Chondrocyte (in vitro differentiated cells): ENCODE measurements around the gene EDRF1. TPM values are rescaled to one million over a fixed set of nuclear protein-coding genes. Genes with fewer than 3 reads are reported as not detected.

Source experiments
- DNase-seq: peaks from one replicate; pipeline ENCODE4 v3.0.0; 2021; ENCODE audit warnings: mixed read lengths, low spot score
- H3K27ac Mint-ChIP-seq: one replicate; pipeline ENCODE4 v1.8.0; 2021; ENCODE audit warnings: mild to moderate bottlenecking, moderate library complexity, mixed read lengths; ENCODE audit not compliant: unreplicated experiment
- H3K27me3 Mint-ChIP-seq: 2 replicates; pipeline ENCODE4 v1.8.0; 2021; ENCODE audit warnings: low read depth, mixed read lengths
- H3K36me3 Mint-ChIP-seq: 2 replicates; pipeline ENCODE4 v1.8.0; 2021; ENCODE audit warnings: low read depth, mixed read lengths
- H3K4me1 Mint-ChIP-seq: 2 replicates; pipeline ENCODE4 v1.8.0; 2021; ENCODE audit warnings: low read depth, mild to moderate bottlenecking, mixed read lengths
- H3K4me3 Mint-ChIP-seq: one replicate; pipeline ENCODE4 v1.8.0; 2021; ENCODE audit warnings: mild to moderate bottlenecking, moderate library complexity, mixed read lengths; ENCODE audit not compliant: unreplicated experiment
- H3K9me3 Mint-ChIP-seq: 2 replicates; pipeline ENCODE4 v1.8.0; 2021; ENCODE audit warnings: low read depth, mixed read lengths
- total RNA-seq: library from RNA; stranded (reverse); gene quantifications from 3 replicates; pipeline ENCODE4 v1.2.1, GENCODE V29; 2021
- TF ChIP-seq, protein P1 (sequence below): fragments of 200-600 bp; sonication (generic); IDR thresholded peaks from 2 replicates; pipeline ENCODE4 v1.5.0; 2021; ENCODE audit warnings: antibody characterized with exemption, mild to moderate bottlenecking, moderate library complexity

The EDRF1 gene
- total RNA-seq, 1 donor from 2014 or later, result 14.8 TPM

DNA sequence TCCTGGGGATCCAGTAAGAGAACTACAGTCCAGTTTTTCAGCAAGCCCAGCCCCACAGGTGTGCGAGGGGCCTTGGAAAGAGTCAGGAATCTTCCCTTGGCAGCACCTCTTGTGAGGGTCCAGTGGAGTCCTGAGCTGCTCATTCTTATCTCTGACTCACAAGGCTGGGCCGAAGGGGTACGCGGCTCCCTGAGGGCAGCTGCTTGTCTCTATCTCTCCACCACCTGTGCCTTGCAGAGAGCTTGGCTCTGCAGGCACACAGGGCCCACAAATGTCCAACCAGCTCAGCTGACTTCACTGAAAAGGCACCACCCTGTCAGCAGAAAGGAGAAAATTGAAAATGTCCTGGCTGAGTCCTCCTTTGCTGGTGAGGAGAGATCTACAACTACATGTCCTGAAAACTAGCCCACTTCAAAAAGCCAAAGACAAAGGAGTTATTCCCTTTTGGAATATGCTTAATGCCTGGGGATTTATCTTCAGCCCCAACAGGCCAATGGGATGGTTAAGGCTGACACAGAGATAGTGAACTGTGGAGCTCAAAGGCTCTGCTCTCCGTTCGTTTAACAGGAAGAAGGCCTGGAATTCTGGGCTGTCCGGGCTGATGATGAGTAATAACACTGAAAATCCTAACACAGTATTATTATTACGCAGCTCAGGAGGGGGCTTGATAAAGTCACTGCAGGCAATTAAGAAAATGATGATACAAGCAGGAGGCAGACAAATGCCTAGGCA is 80.1 kb downstream of the EDRF1 start:
- Mint-ChIP-seq H3K4me3 (no peak overlapping the region), H3K36me3 (peaks cover 8% of the 10 kb centered on the region), H3K4me1 (no peaks in the 10 kb centered on the region), H3K27ac (peak overlapping the region; percentile 32), H3K9me3 (no peaks in the 10 kb centered on the region), H3K27me3 (no peaks in the 10 kb centered on the region)
- DNase-seq, result no peak
- TF ChIP-seq, protein P1, sequence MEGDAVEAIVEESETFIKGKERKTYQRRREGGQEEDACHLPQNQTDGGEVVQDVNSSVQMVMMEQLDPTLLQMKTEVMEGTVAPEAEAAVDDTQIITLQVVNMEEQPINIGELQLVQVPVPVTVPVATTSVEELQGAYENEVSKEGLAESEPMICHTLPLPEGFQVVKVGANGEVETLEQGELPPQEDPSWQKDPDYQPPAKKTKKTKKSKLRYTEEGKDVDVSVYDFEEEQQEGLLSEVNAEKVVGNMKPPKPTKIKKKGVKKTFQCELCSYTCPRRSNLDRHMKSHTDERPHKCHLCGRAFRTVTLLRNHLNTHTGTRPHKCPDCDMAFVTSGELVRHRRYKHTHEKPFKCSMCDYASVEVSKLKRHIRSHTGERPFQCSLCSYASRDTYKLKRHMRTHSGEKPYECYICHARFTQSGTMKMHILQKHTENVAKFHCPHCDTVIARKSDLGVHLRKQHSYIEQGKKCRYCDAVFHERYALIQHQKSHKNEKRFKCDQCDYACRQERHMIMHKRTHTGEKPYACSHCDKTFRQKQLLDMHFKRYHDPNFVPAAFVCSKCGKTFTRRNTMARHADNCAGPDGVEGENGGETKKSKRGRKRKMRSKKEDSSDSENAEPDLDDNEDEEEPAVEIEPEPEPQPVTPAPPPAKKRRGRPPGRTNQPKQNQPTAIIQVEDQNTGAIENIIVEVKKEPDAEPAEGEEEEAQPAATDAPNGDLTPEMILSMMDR, result no peak

DNA sequence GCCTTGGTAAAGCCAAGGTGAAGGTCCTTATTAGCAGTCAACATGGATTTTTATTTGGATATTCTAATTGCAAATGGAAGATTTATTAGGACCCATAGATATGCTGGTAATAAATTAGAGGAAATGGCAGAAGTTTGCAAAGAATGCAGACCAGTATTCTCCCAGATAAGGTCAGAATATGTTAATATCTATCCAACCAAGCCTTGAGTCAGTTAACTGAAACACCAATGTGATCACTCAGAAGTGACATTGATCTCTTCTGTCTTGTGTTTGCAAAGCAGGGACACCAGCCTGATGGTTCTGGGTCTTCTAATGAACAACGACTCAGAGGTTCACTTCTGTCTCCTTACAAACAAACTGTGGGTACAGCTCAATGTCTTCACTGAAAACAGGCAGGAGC is 82.1 kb downstream of the EDRF1 start:
- H3K9me3 Mint-ChIP-seq, result no peaks in the 10 kb centered on the region
- no peak overlapping the region for H3K4me3 Mint-ChIP-seq
- peaks cover 15% of the 10 kb centered on the region for H3K36me3 Mint-ChIP-seq
- TF ChIP-seq, protein P1, result no peak
- no peak for DNase-seq
- H3K27ac Mint-ChIP-seq, result no peak overlapping the region
- H3K27me3 Mint-ChIP-seq, result no peaks in the 10 kb centered on the region
- no peaks in the 10 kb centered on the region for H3K4me1 Mint-ChIP-seq

DNA sequence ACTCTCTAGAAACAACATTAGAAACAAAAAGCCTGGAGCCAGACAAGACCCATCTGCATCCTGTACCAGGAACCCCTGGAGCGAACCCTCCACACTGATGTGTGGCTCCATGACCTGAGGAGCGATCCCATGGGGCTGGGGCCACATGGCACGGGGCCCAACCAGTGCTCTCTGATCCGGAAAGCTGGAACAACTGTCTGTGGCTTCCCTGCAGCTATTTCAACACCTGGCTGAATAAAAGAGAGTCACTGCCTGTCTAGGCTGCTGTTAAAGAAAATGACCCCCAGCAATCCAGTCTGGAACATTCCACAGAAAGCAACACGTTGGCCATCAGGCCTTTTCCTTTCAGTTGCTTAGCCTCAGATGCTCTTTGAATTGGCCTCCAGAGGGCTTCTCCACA is 82.6 kb downstream of the EDRF1 start:
- no peak overlapping the region for H3K4me3 Mint-ChIP-seq
- H3K36me3 Mint-ChIP-seq, result peaks cover 17% of the 10 kb centered on the region
- no peak for DNase-seq
- TF ChIP-seq, protein P1, result no peak
- H3K27ac Mint-ChIP-seq, result no peak overlapping the region
- no peaks in the 10 kb centered on the region for H3K9me3 Mint-ChIP-seq
- H3K27me3 Mint-ChIP-seq, result no peaks in the 10 kb centered on the region
- no peaks in the 10 kb centered on the region for H3K4me1 Mint-ChIP-seq

DNA sequence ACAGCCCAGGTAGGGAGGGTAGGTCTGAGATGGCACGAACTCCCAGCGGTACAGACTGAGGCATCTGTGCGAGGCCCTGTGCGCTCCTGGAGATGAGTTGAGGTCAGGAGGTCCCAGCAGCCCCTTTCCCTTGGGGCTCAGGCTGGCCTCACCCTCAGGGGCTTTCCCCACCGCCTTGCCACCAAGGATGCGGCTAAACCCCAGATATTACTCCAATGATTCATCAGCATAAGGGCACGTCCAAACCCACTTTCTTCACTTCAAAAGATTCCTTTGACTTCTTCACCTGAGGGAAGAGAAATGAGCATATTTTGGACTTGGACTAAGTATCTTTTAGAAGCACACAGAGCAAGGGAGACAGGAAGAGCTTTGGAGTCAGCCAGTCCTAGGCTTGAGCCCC is 83.2 kb downstream of the EDRF1 start:
- no peaks in the 10 kb centered on the region for H3K4me1 Mint-ChIP-seq
- H3K27ac Mint-ChIP-seq, result no peak overlapping the region
- no peaks in the 10 kb centered on the region for H3K9me3 Mint-ChIP-seq
- peaks cover 20% of the 10 kb centered on the region for H3K36me3 Mint-ChIP-seq
- no peaks in the 10 kb centered on the region for H3K27me3 Mint-ChIP-seq
- no peak for DNase-seq
- H3K4me3 Mint-ChIP-seq, result no peak overlapping the region
- TF ChIP-seq, protein P1, result no peak

DNA sequence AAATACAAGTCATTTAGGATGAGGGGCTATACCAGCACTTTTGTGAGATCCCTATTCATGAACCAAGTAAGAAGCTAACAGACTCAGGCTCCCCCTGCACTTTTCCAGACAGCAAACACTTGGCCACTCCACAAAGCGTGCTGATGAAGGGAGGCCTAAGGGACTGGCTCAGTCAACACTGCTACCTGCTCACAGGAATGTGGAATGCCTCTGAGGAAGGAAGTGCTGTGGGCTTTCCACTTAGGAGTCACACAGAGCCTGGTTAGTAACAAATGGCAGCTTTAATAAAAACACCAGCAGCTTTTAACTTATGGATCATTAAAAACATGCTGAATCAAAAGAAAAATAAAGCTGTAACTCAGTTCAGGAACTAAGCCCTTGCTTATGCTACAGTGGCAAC is 88.5 kb downstream of the EDRF1 start:
- Mint-ChIP-seq H3K9me3 (no peaks in the 10 kb centered on the region), H3K27me3 (no peaks in the 10 kb centered on the region), H3K4me1 (peaks cover 12% of the 10 kb centered on the region), H3K4me3 (no peak overlapping the region), H3K36me3 (peaks cover 30% of the 10 kb centered on the region), H3K27ac (no peak overlapping the region)
- no peak for DNase-seq
- TF ChIP-seq, protein P1, result no peak
